Mammary epithelial cell (primary cell): ENCODE measurements around the gene LRMDA.

Experiments
- CTCF ChIP-seq, 2 donors: IDR thresholded peaks in 1 of 2; conservative IDR thresholded peaks in 1 of 2; 2 replicates each; pipeline ENCODE4 v1.5.1; 2011 to 2012; ENCODE audit warnings: inconsistent platforms in 2 of 2, low read length in 2 of 2, mild to moderate bottlenecking in 2 of 2, control low read depth in 1 of 2, low read depth in 1 of 2; ENCODE audit not compliant: insufficient read depth in 1 of 2; ENCODE audit errors: extremely low read depth in 1 of 2
- EZH2 ChIP-seq: IDR thresholded peaks from 2 replicates; pipeline ENCODE4 v1.6.1; 2012; ENCODE audit warnings: low read length, inconsistent platforms, borderline replicate concordance

- TF ChIP-seq CTCF (conservative IDR thresholded peaks at IDR 0.05 in 1 of 2, IDR thresholded peaks at IDR 0.05 in 1 of 2; ENCODE audit: extremely low read depth in 1 of 2, insufficient read depth in 1 of 2, low read depth in 1 of 2, low read length in 2 of 2) (no peak), EZH2 (no peak)
Measured at GRCh38 chr10:75430000-75430763, 1.2 kb upstream of the LRMDA start.
